DOHH2 (cell line): ENCODE results near the gene CASQ1.

Experiments used
- EZH2phosphoT487 ChIP-seq: fragments of 200-600 bp; sonication (generic); IDR thresholded peaks from 2 replicates; pipeline ENCODE4 v1.6.1; 2017; ENCODE audit warnings: borderline replicate concordance, mild to moderate bottlenecking, antibody characterized with exemption, low read length, moderate library complexity, mixed read lengths
- TF ChIP-seq, protein P1 (sequence below): fragments of 200-600 bp; sonication (generic); IDR thresholded peaks from one replicate; pipeline ENCODE4 v1.5.1; 2014; ENCODE audit warnings: antibody characterized with exemption, mild to moderate bottlenecking, low read depth, low read length; ENCODE audit not compliant: poor library complexity, severe bottlenecking

- TF ChIP-seq, protein P1, sequence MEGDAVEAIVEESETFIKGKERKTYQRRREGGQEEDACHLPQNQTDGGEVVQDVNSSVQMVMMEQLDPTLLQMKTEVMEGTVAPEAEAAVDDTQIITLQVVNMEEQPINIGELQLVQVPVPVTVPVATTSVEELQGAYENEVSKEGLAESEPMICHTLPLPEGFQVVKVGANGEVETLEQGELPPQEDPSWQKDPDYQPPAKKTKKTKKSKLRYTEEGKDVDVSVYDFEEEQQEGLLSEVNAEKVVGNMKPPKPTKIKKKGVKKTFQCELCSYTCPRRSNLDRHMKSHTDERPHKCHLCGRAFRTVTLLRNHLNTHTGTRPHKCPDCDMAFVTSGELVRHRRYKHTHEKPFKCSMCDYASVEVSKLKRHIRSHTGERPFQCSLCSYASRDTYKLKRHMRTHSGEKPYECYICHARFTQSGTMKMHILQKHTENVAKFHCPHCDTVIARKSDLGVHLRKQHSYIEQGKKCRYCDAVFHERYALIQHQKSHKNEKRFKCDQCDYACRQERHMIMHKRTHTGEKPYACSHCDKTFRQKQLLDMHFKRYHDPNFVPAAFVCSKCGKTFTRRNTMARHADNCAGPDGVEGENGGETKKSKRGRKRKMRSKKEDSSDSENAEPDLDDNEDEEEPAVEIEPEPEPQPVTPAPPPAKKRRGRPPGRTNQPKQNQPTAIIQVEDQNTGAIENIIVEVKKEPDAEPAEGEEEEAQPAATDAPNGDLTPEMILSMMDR, result peak; percentile 31
- TF ChIP-seq EZH2phosphoT487, result no peak
Measured at GRCh38 chr1:160219062-160219929, 28.9 kb downstream of the CASQ1 start.
